Ishikawa (cell line): Measurements from ENCODE around the gene PCBP3.

Experiments
- CEBPB ChIP-seq: IDR thresholded peaks from 2 replicates; pipeline ENCODE4 v1.6.1; 2012
- CREB1 ChIP-seq: IDR thresholded peaks from 2 replicates; pipeline ENCODE4 v1.6.1; 2012; ENCODE audit warnings: low read depth
- EP300 ChIP-seq: IDR thresholded peaks from 2 replicates; pipeline ENCODE4 v1.6.1; 2012; ENCODE audit warnings: borderline replicate concordance
- MAX ChIP-seq: IDR thresholded peaks from 2 replicates; pipeline ENCODE4 v1.6.1; 2012
- REST ChIP-seq: IDR thresholded peaks from 2 replicates; pipeline ENCODE4 v1.6.1; 2012; ENCODE audit warnings: low read depth, mild to moderate bottlenecking

DNA sequence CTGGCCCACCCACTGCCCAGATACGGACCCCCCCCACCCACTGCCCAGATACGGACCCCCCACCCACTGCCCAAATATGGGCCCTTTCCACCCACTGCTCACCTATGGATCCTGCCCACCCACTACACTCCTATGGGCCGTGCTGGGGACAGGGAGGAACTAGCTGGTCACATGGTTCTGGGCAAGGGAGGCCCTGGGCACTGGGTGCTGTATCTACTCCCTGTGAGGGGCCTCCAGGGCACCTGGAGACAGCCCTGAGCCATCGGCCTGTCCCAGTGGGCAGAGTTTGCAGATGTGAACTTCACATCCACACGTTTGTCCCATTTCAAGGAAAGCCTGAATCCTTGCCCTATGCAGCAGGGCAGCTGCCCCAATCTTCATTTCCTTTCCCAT is 266.6 kb downstream of the PCBP3 start:
- TF ChIP-seq CREB1: no peak
- no peak for TF ChIP-seq EP300
- no peak for TF ChIP-seq CEBPB
- no peak for TF ChIP-seq MAX
- TF ChIP-seq REST: no peak
